Memory B cell (primary cell): ENCODE data around the gene ABCF2.

ENCODE experiments used
- ATAC-seq: fragments of 150-1000 bp; cut with Tn5 transposase; 2 replicates; pipeline ENCODE4 v1.10.0; 2021; ENCODE audit warnings: low read depth, mild to moderate bottlenecking, moderate library complexity
- DNase-seq, 2 donors: peaks; one replicate each; pipeline ENCODE4 v3.0.0; 2022; ENCODE audit warnings: low spot score in 2 of 2
- H3K27ac Mint-ChIP-seq: one replicate; pipeline ENCODE4 v1.8.0; 2022; ENCODE audit warnings: mild to moderate bottlenecking, moderate library complexity, mixed read lengths
- H3K27me3 Mint-ChIP-seq: one replicate; pipeline ENCODE4 v1.8.0; 2022; ENCODE audit warnings: mixed read lengths
- H3K36me3 Mint-ChIP-seq: one replicate; pipeline ENCODE4 v1.8.0; 2022; ENCODE audit warnings: mild to moderate bottlenecking, mixed read lengths
- H3K4me1 Mint-ChIP-seq: one replicate; pipeline ENCODE4 v1.8.0; 2022; ENCODE audit warnings: mixed read lengths
- H3K4me3 Mint-ChIP-seq: one replicate; pipeline ENCODE4 v1.8.0; 2022; ENCODE audit warnings: mild to moderate bottlenecking, moderate library complexity, mixed read lengths
- H3K9me3 Mint-ChIP-seq: one replicate; pipeline ENCODE4 v1.8.0; 2022; ENCODE audit warnings: mixed read lengths

The ABCF2 gene

GRCh38 chr7:151226875-151227782 is at the start of gene ABCF2:
Gene ABCF2, minus strand, starts transcription at chr7:151227205. Its CDS starts 747 bp downstream, at chr7:151226458.
- H3K36me3 Mint-ChIP-seq: peaks cover 19% of the 10 kb centered on the region
- H3K4me1 Mint-ChIP-seq: peaks cover 28% of the 10 kb centered on the region
- H3K4me3 Mint-ChIP-seq: peak within 1 kb of the TSS; percentile 96
- DNase-seq: peak; percentile 92 to 97
- H3K9me3 Mint-ChIP-seq: no peaks in the 10 kb centered on the region
- ATAC-seq: peak; percentile 99
- H3K27me3 Mint-ChIP-seq: no peaks in the 10 kb centered on the region
- peak within 1 kb of the TSS; percentile 93 for H3K27ac Mint-ChIP-seq

GRCh38 chr7:151275813-151276577 is 49.0 kb upstream of the ABCF2 start:
- Mint-ChIP-seq H3K27me3 (peaks cover 26% of the 10 kb centered on the region), H3K4me3 (peak overlapping the region; percentile 81), H3K9me3 (no peaks in the 10 kb centered on the region), H3K4me1 (peaks cover 14% of the 10 kb centered on the region), H3K27ac (no peak overlapping the region), H3K36me3 (no peaks in the 10 kb centered on the region)
- no peak for DNase-seq
- ATAC-seq: no peak

- H3K27ac Mint-ChIP-seq: no peak overlapping the region
- peaks cover 22% of the 10 kb centered on the region for H3K27me3 Mint-ChIP-seq
- DNase-seq: no peak
- no peak for ATAC-seq
- H3K36me3 Mint-ChIP-seq: no peaks in the 10 kb centered on the region
- H3K4me1 Mint-ChIP-seq: peaks cover 14% of the 10 kb centered on the region
- peak overlapping the region; percentile 81 for H3K4me3 Mint-ChIP-seq
- H3K9me3 Mint-ChIP-seq: no peaks in the 10 kb centered on the region
Measured at GRCh38 chr7:151274936-151275812, 48.2 kb upstream of the ABCF2 start.

GRCh38 chr7:151274396-151274795 is 47.4 kb upstream of the ABCF2 start:
- Mint-ChIP-seq H3K4me3 (peak overlapping the region; percentile 65), H3K36me3 (no peaks in the 10 kb centered on the region), H3K4me1 (peaks cover 14% of the 10 kb centered on the region), H3K27me3 (peaks cover 25% of the 10 kb centered on the region), H3K9me3 (no peaks in the 10 kb centered on the region), H3K27ac (no peak overlapping the region)
- DNase-seq (no peak), ATAC-seq (no peak)

GRCh38 chr7:151273651-151274390 is 46.8 kb upstream of the ABCF2 start:
- Mint-ChIP-seq H3K36me3 (no peaks in the 10 kb centered on the region), H3K27ac (no peak overlapping the region), H3K4me3 (no peak overlapping the region), H3K27me3 (peaks cover 27% of the 10 kb centered on the region), H3K9me3 (no peaks in the 10 kb centered on the region), H3K4me1 (peaks cover 14% of the 10 kb centered on the region)
- ATAC-seq (no peak), DNase-seq (no peak)

GRCh38 chr7:151272877-151273276 is 45.9 kb upstream of the ABCF2 start:
- no peaks in the 10 kb centered on the region for H3K36me3 Mint-ChIP-seq
- no peak overlapping the region for H3K27ac Mint-ChIP-seq
- H3K9me3 Mint-ChIP-seq: no peaks in the 10 kb centered on the region
- H3K27me3 Mint-ChIP-seq: peaks cover 26% of the 10 kb centered on the region
- H3K4me3 Mint-ChIP-seq: no peak overlapping the region
- H3K4me1 Mint-ChIP-seq: peaks cover 14% of the 10 kb centered on the region
- ATAC-seq (no peak), DNase-seq (no peak)

GRCh38 chr7:151272405-151272804 is 45.4 kb upstream of the ABCF2 start:
- DNase-seq (no peak), ATAC-seq (no peak)
- H3K9me3 Mint-ChIP-seq: no peaks in the 10 kb centered on the region
- no peak overlapping the region for H3K4me3 Mint-ChIP-seq
- H3K27me3 Mint-ChIP-seq: peaks cover 26% of the 10 kb centered on the region
- H3K27ac Mint-ChIP-seq: no peak overlapping the region
- H3K36me3 Mint-ChIP-seq: no peaks in the 10 kb centered on the region
- H3K4me1 Mint-ChIP-seq: peaks cover 14% of the 10 kb centered on the region

GRCh38 chr7:151271699-151272355 is 44.8 kb upstream of the ABCF2 start:
- Mint-ChIP-seq H3K27me3 (peaks cover 28% of the 10 kb centered on the region), H3K27ac (no peak overlapping the region), H3K9me3 (no peaks in the 10 kb centered on the region), H3K4me1 (peaks cover 11% of the 10 kb centered on the region), H3K4me3 (no peak overlapping the region), H3K36me3 (no peaks in the 10 kb centered on the region)
- no peak for DNase-seq
- ATAC-seq: no peak

GRCh38 chr7:151269511-151269910 is 42.5 kb upstream of the ABCF2 start:
- Mint-ChIP-seq H3K27ac (no peak overlapping the region), H3K4me1 (no peaks in the 10 kb centered on the region)

GRCh38 chr7:151265351-151265931 is 38.4 kb upstream of the ABCF2 start:
- no peak overlapping the region for H3K27ac Mint-ChIP-seq
- DNase-seq (no peak), ATAC-seq (no peak)
- peaks cover 35% of the 10 kb centered on the region for H3K27me3 Mint-ChIP-seq
- no peaks in the 10 kb centered on the region for H3K9me3 Mint-ChIP-seq
- H3K4me3 Mint-ChIP-seq: no peak overlapping the region
- H3K36me3 Mint-ChIP-seq: no peaks in the 10 kb centered on the region
- H3K4me1 Mint-ChIP-seq: no peaks in the 10 kb centered on the region

More at GRCh38 chr7:151269511-151269910, 42.5 kb upstream of the ABCF2 start:
- Mint-ChIP-seq H3K9me3 (no peaks in the 10 kb centered on the region), H3K4me3 (no peak overlapping the region), H3K36me3 (no peaks in the 10 kb centered on the region), H3K27me3 (peaks cover 25% of the 10 kb centered on the region)
- ATAC-seq (no peak), DNase-seq (no peak)

- ATAC-seq (no peak), DNase-seq (no peak)
- Mint-ChIP-seq H3K4me1 (no peaks in the 10 kb centered on the region), H3K36me3 (no peaks in the 10 kb centered on the region), H3K9me3 (no peaks in the 10 kb centered on the region), H3K27me3 (peaks cover 33% of the 10 kb centered on the region), H3K27ac (no peak overlapping the region), H3K4me3 (no peak overlapping the region)
Measured at GRCh38 chr7:151264615-151265014, 37.6 kb upstream of the ABCF2 start.

- no peak overlapping the region for H3K4me3 Mint-ChIP-seq
- no peak overlapping the region for H3K27ac Mint-ChIP-seq
- no peaks in the 10 kb centered on the region for H3K4me1 Mint-ChIP-seq
- DNase-seq (no peak), ATAC-seq (no peak)
- H3K9me3 Mint-ChIP-seq: no peaks in the 10 kb centered on the region
- peaks cover 2% of the 10 kb centered on the region for H3K36me3 Mint-ChIP-seq
- H3K27me3 Mint-ChIP-seq: peaks cover 39% of the 10 kb centered on the region
Measured at GRCh38 chr7:151261529-151261928, 34.5 kb upstream of the ABCF2 start.
